ENCODE measurements around the gene SIGLEC15.

GRCh38 chr18:45833846-45834245 lies 8.4 kb downstream of the SIGLEC15 start:
- no peak for TF ChIP-seq CTCF (IDR thresholded peaks at IDR 0.05 in 2 of 3, conservative IDR thresholded peaks at IDR 0.05 in 1 of 3; ENCODE audit: control insufficient read depth in 2 of 3, extremely low read depth in 1 of 3, insufficient read depth in 1 of 3, low read depth in 3 of 3, low read length in 3 of 3)
- no peak for TF ChIP-seq SIN3A (IDR thresholded peaks at IDR 0.05; ENCODE audit: low read depth, low read length)
- TF ChIP-seq ZSCAN29 (IDR thresholded peaks at IDR 0.05), result no peak
- TF ChIP-seq MAX (IDR thresholded peaks at IDR 0.05; ENCODE audit: low read depth, low read length), result no peak
- TF ChIP-seq SMC3 (IDR thresholded peaks at IDR 0.05; ENCODE audit: borderline replicate concordance, low read length), result no peak
- no peak for TF ChIP-seq JUND (IDR thresholded peaks at IDR 0.05; ENCODE audit: low read depth, low read length)
- TF ChIP-seq CBX3 (IDR thresholded peaks at IDR 0.05; ENCODE audit: borderline replicate concordance, low read depth), result no peak
- no peak for TF ChIP-seq BMI1 (IDR thresholded peaks at IDR 0.05; ENCODE audit: borderline replicate concordance)
- no peak for TF ChIP-seq STAT1 (conservative IDR thresholded peaks at IDR 0.05)

Data from GM12878 (cell line).